ENCODE results near the gene SPAG5. TPM values are rescaled to one million over a fixed set of nuclear protein-coding genes. Genes with fewer than 3 reads are reported as not detected.
"Not testable (repeated sequence)": the region's sequence is repeated elsewhere in the genome, so short reads cannot be mapped to it uniquely, and the experiment has no call there.

SPAG5 gene
- total RNA-seq, 1 donor from 2014 or later = 1.0 TPM

DNA sequence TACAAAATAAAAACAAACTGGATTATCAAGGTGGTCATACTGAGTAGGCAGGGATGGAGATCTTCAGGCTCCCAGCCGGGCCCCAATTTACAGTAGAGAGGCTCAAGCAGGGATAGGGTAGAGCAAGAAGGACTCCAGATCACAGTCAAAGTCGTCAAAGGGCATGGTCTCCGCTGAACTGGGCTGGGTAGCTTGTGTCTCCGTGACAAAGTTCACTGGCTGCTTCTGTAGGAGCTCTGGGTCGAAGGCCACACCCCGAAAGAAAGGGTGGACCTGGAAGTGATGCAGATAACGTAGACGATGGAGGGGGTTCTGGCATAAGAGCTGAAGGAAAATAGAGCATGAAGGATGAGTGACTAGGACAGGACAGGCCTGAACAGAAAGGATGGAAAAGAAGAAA is 11.6 kb upstream of the SPAG5 start:
- Histone ChIP-seq H3K27me3 (ENCODE audit: low read depth) (no peaks in the 10 kb centered on the region), H3K4me3 (no peak overlapping the region), H3K9me3 (replicated peaks) (no peaks in the 10 kb centered on the region), H3K4me1 (no peaks in the 10 kb centered on the region), H3K27ac (replicated peaks) (no peak overlapping the region), H3K36me3 (peaks cover 20% of the 10 kb centered on the region)
- no peak for DNase-seq
- TF ChIP-seq CTCF (IDR thresholded peaks at IDR 0.05; ENCODE audit: borderline replicate concordance) = no peak
- intact Hi-C loops (cut with micrococcal nuclease) = loop anchor here (5.0 kb wide), 1 partner anchor 113 kb away; no protein-coding TSS in a partner anchor

DNA sequence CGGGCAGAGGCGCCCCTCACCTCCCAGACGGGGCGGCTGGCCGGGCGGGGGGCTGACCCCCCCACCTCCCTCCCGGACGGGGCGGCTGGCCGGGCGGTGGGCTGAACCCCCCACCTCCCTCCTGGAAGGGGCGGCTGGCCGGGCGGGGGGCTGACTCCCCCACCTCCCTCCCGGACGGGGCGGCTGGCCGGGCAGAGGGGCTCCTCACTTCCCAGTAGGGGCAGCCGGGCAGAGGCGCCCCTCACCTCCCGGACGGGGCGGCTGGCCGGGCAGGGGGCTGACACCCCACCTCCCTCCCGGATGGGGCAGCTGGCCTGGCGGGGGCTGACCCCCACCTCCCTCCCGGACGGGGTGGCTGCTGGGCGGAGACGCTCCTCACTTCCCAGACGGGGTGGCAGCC is 5.2 kb upstream of the SPAG5 start:
- H3K36me3 ChIP-seq; intact Hi-C loops (cut with micrococcal nuclease); H3K9me3 ChIP-seq (replicated peaks); H3K4me3 ChIP-seq; DNase-seq; H3K27me3 ChIP-seq (ENCODE audit: low read depth); H3K27ac ChIP-seq (replicated peaks): not testable (repeated sequence)
- H3K4me1 ChIP-seq = peaks cover 12% of the 10 kb centered on the region

DNA sequence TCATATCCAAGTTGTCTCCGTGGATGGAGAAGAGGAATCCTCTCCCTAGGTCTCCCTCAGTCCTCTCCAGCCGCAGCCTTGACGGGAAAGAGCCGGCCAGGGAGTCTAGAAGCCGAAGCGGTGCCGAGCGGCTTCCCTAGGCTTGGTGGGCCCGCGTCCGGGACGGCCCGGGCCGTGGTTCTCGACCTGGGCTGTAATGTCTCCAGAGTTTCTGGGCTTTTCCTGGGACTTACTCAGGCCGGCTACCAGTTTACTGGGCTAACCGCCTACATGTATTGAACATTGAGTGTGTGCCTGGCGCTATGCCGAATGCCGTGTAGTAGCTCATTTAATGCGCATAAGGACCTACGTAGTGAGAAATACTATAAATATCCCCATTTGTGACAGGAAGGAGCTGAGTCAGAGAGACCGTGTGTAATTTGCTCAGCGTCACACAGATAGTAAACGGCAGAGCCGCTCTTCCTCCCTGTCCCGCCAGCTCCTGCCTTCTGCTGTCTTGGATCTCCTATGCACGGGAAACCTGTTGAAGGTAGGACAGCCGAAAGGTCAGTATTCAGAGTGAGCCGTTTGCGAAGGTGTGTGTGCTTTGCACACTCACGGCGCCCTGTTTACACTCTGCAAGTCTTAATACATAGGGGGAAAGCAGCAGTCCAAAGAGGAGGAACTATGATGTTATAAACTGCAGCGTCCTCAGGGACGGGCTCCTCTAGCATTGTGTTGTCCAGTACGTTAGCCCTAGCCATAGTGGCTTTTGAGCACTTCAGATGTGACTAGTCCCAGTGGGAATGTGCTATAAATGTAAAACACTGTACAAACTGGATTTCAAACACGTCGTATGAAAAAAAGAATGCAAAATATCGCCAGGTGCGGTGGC is 723 bp upstream of the SPAG5 start:
- Histone ChIP-seq H3K27ac (replicated peaks) (peak overlapping the region; percentile 88), H3K4me3 (peak overlapping the region; percentile 77), H3K27me3 (ENCODE audit: low read depth) (no peaks in the 10 kb centered on the region), H3K36me3 (no peaks in the 10 kb centered on the region), H3K9me3 (replicated peaks) (no peaks in the 10 kb centered on the region), H3K4me1 (peaks cover 19% of the 10 kb centered on the region)
- no peak for TF ChIP-seq CTCF (IDR thresholded peaks at IDR 0.05; ENCODE audit: borderline replicate concordance)
- intact Hi-C loops (cut with micrococcal nuclease) = no loop called here
- peak; percentile 52 for DNase-seq

DNA sequence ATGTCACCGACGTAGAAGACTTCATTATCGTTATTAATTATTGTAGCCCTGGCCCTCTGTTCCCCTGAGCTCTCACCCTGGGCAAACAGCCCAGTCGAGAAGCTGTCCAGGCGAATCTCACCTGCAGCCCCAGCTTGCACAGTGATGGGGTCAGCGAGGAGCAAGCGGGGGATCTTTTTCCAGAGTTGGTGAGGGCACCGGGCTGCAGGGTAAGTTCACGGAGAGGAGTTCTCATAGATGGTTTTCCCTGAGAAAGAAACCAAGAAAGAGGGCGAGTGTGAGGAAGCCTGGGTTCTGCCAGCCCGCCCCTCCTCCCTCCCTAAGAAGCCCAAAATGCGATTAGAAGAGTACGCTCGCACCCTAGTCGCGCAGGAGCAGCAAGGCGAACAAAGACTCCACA is 436 bp downstream of the SPAG5 start:
- no peak for DNase-seq
- Histone ChIP-seq H3K27ac (replicated peaks) (peak overlapping the region; percentile 88), H3K27me3 (ENCODE audit: low read depth) (no peaks in the 10 kb centered on the region), H3K36me3 (no peaks in the 10 kb centered on the region), H3K9me3 (replicated peaks) (no peaks in the 10 kb centered on the region), H3K4me1 (peaks cover 19% of the 10 kb centered on the region), H3K4me3 (peak overlapping the region; percentile 77)
- intact Hi-C loops (cut with micrococcal nuclease) = no loop called here
- TF ChIP-seq CTCF (IDR thresholded peaks at IDR 0.05; ENCODE audit: borderline replicate concordance) = no peak

DNA sequence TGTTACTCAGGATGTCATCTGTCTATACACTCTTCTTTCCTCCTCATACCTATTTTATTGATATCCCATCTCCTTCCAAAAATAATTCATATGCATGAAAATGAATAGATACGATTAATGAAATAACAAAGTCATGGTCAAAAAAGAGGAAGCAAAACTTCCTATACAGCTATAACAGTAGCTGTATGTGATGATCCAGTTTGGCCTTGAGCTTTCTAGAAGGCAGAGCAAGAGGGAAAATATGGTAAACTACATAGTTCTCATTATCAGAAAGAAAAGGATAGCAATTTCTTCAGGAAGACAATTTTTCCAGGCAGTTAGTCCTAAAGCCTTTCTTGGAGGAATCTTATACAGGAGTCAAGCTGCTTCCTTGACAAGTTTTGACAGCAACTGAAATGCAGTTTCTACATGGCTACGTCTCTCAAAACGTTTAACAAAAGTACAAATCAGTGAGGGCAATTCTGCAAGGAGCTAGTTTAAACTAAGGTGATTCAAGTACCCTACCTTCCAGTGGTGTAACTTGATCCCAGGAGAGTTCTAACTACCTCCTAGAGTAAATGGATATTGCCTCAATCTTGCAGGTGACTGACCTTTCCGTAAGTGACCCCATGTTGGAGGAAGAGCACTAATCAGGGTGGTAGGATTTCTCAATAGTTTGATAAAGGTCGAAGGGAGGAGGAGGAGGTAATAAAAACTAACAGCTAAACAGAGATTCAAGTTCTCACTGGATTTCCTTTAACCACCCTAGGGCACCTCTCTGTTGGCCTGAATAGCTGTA is 1.0 kb downstream of the SPAG5 start:
- H3K27ac ChIP-seq (replicated peaks) = no peak overlapping the region
- intact Hi-C loops (cut with micrococcal nuclease) = no loop called here

More for the DNA sequence above, 1.0 kb downstream of the SPAG5 start:
- Histone ChIP-seq H3K4me1 (peaks cover 19% of the 10 kb centered on the region), H3K9me3 (replicated peaks) (no peaks in the 10 kb centered on the region), H3K4me3 (peak overlapping the region; percentile 77), H3K36me3 (no peaks in the 10 kb centered on the region), H3K27me3 (ENCODE audit: low read depth) (no peaks in the 10 kb centered on the region)
- no peak for TF ChIP-seq CTCF (IDR thresholded peaks at IDR 0.05; ENCODE audit: borderline replicate concordance)
- DNase-seq = no peak
